Stimulated activated memory B cell treated with anti-CD40 and anti-IgM and Interleukin-4, amounts not matched to agents 10 μg/mL and 1 μg/mL and 100 μg/mL, for 72 hours (primary cell): ENCODE results near the gene LGALS12.

Experiments
- ATAC-seq: fragments of 150-1000 bp; cut with Tn5 transposase; 2 replicates; pipeline ENCODE4 v1.10.0; 2021
- H3K27ac Mint-ChIP-seq: one replicate; pipeline ENCODE4 v1.8.0; 2022; ENCODE audit warnings: mild to moderate bottlenecking, mixed read lengths
- H3K27me3 Mint-ChIP-seq: one replicate; pipeline ENCODE4 v1.8.0; 2022; ENCODE audit warnings: mixed read lengths
- H3K36me3 Mint-ChIP-seq: one replicate; pipeline ENCODE4 v1.8.0; 2022; ENCODE audit warnings: mixed read lengths
- H3K4me1 Mint-ChIP-seq: one replicate; pipeline ENCODE4 v1.8.0; 2022; ENCODE audit warnings: mixed read lengths
- H3K4me3 Mint-ChIP-seq: one replicate; pipeline ENCODE4 v1.8.0; 2022; ENCODE audit warnings: mild to moderate bottlenecking, moderate library complexity, mixed read lengths
- H3K9me3 Mint-ChIP-seq: one replicate; pipeline ENCODE4 v1.8.0; 2022; ENCODE audit warnings: mixed read lengths

The LGALS12 gene

DNA sequence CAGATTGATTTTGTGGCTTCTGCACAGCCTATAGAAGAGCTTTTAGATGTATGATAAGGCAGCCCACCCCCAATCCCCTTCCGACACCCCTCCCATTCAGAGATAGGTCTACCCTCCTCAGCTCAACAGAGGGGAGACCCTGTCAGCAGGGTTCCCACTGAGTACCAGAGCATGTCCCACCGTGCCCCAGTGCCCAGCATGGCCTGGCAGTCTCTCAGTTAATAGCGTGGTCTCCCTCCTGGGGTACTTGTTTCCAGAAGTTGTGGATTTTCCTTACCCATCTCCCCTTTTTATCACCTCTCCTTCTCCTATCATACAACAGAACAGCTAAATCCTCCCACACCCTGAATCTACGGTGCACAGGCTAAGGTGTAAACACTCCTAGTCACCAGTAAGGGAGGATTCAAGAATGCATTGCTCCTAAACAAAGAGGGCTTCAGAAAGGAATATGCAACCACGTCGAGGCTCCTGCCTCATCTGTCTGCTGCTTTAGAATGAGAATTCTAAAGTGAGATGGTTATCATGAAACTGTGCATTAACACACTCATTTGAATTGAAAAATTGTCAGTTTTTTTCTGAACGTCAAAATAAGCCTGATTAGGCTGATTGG is 50.6 kb downstream of the LGALS12 start:
- H3K36me3 Mint-ChIP-seq, result no peaks in the 10 kb centered on the region
- H3K9me3 Mint-ChIP-seq, result no peaks in the 10 kb centered on the region
- ATAC-seq, result no peak
- H3K27me3 Mint-ChIP-seq, result peaks cover 21% of the 10 kb centered on the region
- H3K27ac Mint-ChIP-seq, result no peak overlapping the region
- no peak overlapping the region for H3K4me3 Mint-ChIP-seq
- H3K4me1 Mint-ChIP-seq, result peaks cover 21% of the 10 kb centered on the region

GRCh38 chr11:63557570-63557969 is 51.7 kb downstream of the LGALS12 start:
- no peak for ATAC-seq
- no peaks in the 10 kb centered on the region for H3K9me3 Mint-ChIP-seq
- H3K4me3 Mint-ChIP-seq, result no peak overlapping the region
- peaks cover 15% of the 10 kb centered on the region for H3K27me3 Mint-ChIP-seq
- H3K27ac Mint-ChIP-seq, result no peak overlapping the region
- no peaks in the 10 kb centered on the region for H3K36me3 Mint-ChIP-seq
- H3K4me1 Mint-ChIP-seq, result peaks cover 16% of the 10 kb centered on the region

GRCh38 chr11:63558459-63559157 is 52.7 kb downstream of the LGALS12 start:
- peaks cover 9% of the 10 kb centered on the region for H3K27me3 Mint-ChIP-seq
- peaks cover 10% of the 10 kb centered on the region for H3K4me1 Mint-ChIP-seq
- H3K4me3 Mint-ChIP-seq, result no peak overlapping the region
- H3K36me3 Mint-ChIP-seq, result no peaks in the 10 kb centered on the region
- no peak for ATAC-seq
- H3K27ac Mint-ChIP-seq, result no peak overlapping the region
- no peaks in the 10 kb centered on the region for H3K9me3 Mint-ChIP-seq

DNA sequence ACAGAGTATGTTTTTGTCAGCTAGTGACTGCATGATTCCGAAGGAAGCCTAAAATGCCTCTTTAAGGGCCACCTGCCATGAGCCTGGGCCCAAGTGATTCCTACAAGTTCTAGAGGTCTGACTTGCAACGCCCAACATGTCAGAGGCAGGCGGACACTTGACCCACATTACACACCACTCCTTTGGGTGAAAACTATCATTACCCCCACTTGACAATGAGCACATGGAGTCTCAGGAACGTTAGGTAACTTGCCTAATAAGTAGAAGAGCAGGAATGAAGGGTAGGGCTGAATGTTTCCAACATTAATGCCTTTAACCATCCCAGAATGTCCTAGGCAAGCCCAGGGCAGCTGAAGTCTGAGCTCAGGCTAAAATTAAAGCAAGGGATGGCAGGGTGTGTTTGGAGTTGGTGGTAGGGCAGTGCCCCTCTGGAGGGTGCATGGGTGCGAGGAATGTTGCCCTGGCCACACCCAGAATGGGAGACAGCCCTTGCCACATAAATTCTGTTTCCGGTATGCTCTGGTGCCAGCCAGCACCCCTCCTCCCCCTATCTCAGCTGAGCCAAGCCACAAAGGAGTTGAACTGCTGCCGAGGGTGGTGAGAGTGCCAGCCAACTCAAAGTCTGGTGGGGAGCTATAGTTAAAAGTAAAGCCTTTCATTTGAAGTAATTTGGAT is 54.8 kb downstream of the LGALS12 start:
- Mint-ChIP-seq H3K27me3 (peaks cover 9% of the 10 kb centered on the region), H3K4me1 (peaks cover 22% of the 10 kb centered on the region), H3K36me3 (no peaks in the 10 kb centered on the region), H3K4me3 (no peak overlapping the region), H3K9me3 (no peaks in the 10 kb centered on the region), H3K27ac (no peak overlapping the region)
- no peak for ATAC-seq

- H3K36me3 Mint-ChIP-seq, result no peaks in the 10 kb centered on the region
- no peaks in the 10 kb centered on the region for H3K9me3 Mint-ChIP-seq
- no peak within 1 kb of the TSS for H3K4me3 Mint-ChIP-seq
- H3K27me3 Mint-ChIP-seq, result peaks cover 9% of the 10 kb centered on the region
- H3K27ac Mint-ChIP-seq, result no peak within 1 kb of the TSS
- ATAC-seq, result no peak
- peaks cover 40% of the 10 kb centered on the region for H3K4me1 Mint-ChIP-seq
Measured at GRCh38 chr11:63563201-63564055, 57.5 kb downstream of the LGALS12 start, which contains the start of gene PLAAT2. TSS of gene PLAAT2 (minus strand) at chr11:63563379. CDS start at chr11:63563324, 55 bp downstream.

DNA sequence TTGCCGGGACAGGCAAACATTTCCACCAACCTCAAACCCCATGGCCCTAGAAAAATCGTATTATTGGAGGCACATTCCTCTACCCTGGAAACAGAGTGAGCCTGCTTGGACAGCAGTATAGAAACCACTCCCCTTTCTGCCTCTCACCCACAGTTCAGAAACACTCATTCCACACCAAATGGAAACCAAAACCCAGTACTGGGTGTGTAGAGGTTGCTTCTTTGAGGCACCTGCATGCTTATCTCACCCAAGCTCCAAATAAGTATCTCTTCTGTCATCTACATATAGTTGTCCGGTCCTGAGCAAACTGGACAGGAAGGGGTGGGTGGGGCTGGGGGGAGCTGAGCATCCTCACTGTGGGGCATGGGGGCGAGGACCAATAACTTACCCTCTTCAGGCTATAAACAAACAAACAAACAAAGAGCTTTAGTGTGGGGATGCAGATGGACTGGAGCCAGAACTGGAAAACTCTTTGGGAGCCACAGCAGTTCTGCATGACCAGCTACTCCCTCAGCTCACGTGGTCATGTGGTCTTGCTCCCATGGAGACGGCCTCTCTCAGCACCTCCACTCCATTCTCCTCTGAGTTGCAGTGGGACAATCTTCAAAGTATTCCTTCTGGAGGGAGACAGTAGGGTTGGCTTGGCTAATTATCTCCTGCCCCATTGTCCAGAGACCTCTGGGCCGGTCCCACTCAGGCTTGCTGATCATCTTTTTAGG is 58.3 kb downstream of the LGALS12 start:
- no peaks in the 10 kb centered on the region for H3K36me3 Mint-ChIP-seq
- H3K4me3 Mint-ChIP-seq, result no peak overlapping the region
- peaks cover 9% of the 10 kb centered on the region for H3K27me3 Mint-ChIP-seq
- H3K27ac Mint-ChIP-seq, result no peak overlapping the region
- H3K9me3 Mint-ChIP-seq, result no peaks in the 10 kb centered on the region
- peak; percentile 66 for ATAC-seq
- H3K4me1 Mint-ChIP-seq, result peaks cover 40% of the 10 kb centered on the region

DNA sequence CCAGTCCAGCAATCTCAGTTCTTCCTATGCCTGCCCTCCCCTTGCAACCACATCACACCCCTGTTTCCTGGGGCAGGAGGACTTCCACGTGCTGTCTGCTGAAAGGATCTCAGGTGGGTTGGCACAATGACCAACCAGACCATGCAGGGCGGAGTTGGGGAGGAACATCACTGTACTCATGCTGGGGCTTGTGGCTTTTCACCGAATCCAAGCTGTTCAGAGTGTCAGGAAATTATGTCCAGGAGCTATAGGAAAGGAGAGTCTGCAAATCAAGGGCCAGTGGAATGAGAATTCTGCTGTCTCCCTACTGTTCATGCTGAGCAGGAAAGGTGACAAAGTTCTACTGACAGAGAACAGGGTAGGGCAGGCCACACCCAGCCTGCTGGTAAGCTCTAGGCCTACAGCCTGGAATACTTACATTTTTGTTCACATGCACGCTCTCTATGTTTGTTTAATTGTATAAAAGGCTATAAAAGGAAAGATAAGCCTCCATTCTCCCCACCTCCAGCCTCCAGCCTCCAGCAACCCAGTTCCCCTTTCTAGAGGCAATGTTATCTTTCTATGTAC is 59.0 kb downstream of the LGALS12 start:
- peaks cover 40% of the 10 kb centered on the region for H3K4me1 Mint-ChIP-seq
- no peak overlapping the region for H3K4me3 Mint-ChIP-seq
- ATAC-seq, result no peak
- H3K27ac Mint-ChIP-seq, result no peak overlapping the region
- no peaks in the 10 kb centered on the region for H3K9me3 Mint-ChIP-seq
- H3K27me3 Mint-ChIP-seq, result peaks cover 7% of the 10 kb centered on the region
- no peaks in the 10 kb centered on the region for H3K36me3 Mint-ChIP-seq
